OCI-M2 (cell line): Measurements from ENCODE around the gene DCAF15.
"Not testable (repeated sequence)": the region's sequence is repeated elsewhere in the genome, so short reads cannot be mapped to it uniquely, and the experiment has no call there.

ENCODE experiments used
- DNase-seq: peaks from one replicate; lab custom pipeline; 2025; ENCODE audit not compliant: unreplicated experiment; lab: John Stamatoyannopoulos, UW

The DCAF15 gene

GRCh38 chr19:13959141-13959961, 7.0 kb downstream of the DCAF15 start:
- DNase-seq: no peak

GRCh38 chr19:13959962-13960862, 7.9 kb downstream of the DCAF15 start:
- DNase-seq: no peak

GRCh38 chr19:13960863-13961784, 8.8 kb downstream of the DCAF15 start:
- no peak for DNase-seq

GRCh38 chr19:13961826-13962698, 9.8 kb downstream of the DCAF15 start:
- DNase-seq: no peak

- DNase-seq: no peak
Measured at GRCh38 chr19:13962699-13963602, 10.6 kb downstream of the DCAF15 start.

GRCh38 chr19:13963603-13964105, 11.3 kb downstream of the DCAF15 start:
- DNase-seq: no peak

- no peak for DNase-seq
Measured at GRCh38 chr19:13964776-13965175, 12.5 kb downstream of the DCAF15 start.

GRCh38 chr19:13965377-13965896, 13.1 kb downstream of the DCAF15 start:
- DNase-seq: no peak

GRCh38 chr19:13965926-13966683, 13.8 kb downstream of the DCAF15 start:
- DNase-seq: no peak

GRCh38 chr19:13966684-13967128, 14.4 kb downstream of the DCAF15 start:
- DNase-seq: no peak

GRCh38 chr19:13967206-13967605, 14.9 kb downstream of the DCAF15 start:
- not testable (repeated sequence) for DNase-seq

- DNase-seq: no peak
Measured at GRCh38 chr19:13968383-13968935, 16.1 kb downstream of the DCAF15 start.

- DNase-seq: no peak
Measured at GRCh38 chr19:13968999-13969398, 16.7 kb downstream of the DCAF15 start.

GRCh38 chr19:13969897-13970296, 17.6 kb downstream of the DCAF15 start:
- no peak for DNase-seq

- DNase-seq: not testable (repeated sequence)
Measured at GRCh38 chr19:13971868-13972267, 19.6 kb downstream of the DCAF15 start.

- no peak for DNase-seq
Measured at GRCh38 chr19:13972368-13973155, 20.3 kb downstream of the DCAF15 start.

GRCh38 chr19:13973479-13973878, 21.2 kb downstream of the DCAF15 start:
- not testable (repeated sequence) for DNase-seq
